ENCODE measurements around the gene BZW2.

The BZW2 gene

DNA sequence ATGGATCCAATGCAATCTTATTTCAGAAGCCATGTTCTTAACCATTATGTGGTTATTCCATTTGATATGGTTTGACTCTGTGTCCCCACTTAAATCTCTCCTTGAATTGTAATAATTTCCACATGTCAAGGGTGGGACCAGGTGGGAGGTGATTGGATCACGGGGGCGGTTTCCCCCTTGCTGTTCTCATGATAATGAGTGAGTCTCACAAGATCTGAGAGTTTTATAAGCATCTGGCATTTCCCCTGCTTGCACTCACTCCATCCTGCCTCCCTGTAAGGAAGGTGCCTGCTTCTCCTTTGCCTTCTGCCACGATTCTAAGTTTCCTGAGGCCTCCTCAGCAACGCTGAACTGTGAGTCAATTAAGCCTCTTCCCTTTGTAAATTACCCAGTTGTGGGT lies 75.6 kb downstream of the BZW2 start:
- no peak for DNase-seq (ENCODE audit: low spot score)

- no peak for DNase-seq (ENCODE audit: low spot score)
Measured at GRCh38 chr7:16724344-16724743, 78.4 kb downstream of the BZW2 start.

DNA sequence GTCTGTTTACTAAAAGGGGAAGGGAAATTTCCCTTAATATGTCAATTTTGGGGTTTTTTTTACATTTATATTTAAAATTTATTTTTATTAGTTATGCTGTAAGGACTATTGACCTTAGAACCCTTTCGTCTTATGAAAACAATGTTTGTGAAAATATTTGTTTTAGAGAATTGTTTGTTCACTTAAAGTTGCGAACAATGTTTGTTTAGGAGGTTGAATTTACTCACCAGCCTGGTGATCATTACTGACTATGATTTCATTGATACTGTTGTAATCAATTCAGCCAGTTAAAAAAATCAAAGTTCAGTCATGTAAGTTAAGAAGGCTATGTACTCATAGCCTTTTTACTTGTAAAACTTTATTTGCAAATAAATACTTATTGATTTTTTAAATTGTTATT lies 80.2 kb downstream of the BZW2 start:
- no peak for DNase-seq (ENCODE audit: low spot score)

DNA sequence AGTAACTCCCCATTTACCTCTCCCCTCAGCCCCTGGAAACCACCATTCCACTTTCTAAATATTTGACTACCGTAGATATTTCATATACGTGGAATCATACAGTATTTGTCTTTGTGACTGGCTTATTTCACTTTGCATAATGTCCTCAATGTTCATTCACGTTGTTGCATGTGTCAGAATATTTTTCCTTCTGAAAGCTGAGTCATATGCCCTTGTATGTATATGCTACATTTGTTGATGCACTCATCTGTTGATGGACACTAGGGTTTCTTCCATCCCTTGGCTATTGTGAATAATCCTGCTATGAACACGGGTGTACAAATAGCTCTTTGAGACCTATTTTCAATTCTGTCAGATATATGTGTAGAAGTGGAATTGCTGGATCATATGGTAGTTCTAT lies 81.8 kb downstream of the BZW2 start:
- no peak for DNase-seq (ENCODE audit: low spot score)

- DNase-seq (ENCODE audit: low spot score), result no peak
Measured at GRCh38 chr7:16728811-16729210, 82.8 kb downstream of the BZW2 start.

DNA sequence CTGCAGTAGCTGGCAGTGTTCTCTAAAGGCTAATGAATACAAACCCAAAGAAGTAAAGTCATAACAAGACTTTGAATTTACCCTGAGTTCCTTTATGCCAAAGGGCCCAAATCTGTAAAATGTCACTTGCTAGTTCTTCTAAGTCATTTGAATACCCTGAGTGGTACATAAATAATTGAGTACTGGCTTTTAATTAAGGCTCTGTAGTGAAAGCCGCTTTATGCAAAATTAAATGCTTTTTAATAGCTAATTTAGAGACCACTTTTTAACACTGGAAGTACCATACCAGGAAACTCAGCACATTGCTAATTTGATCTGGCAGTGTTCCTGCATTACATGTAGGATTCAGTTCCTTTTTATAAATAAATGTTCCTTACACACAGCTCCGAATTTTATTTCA lies 83.6 kb downstream of the BZW2 start:
- no peak for DNase-seq (ENCODE audit: low spot score)

- no peak for DNase-seq (ENCODE audit: low spot score)
Measured at GRCh38 chr7:16730937-16731336, 85.0 kb downstream of the BZW2 start.

GRCh38 chr7:16732828-16733227 lies 86.8 kb downstream of the BZW2 start:
- no peak for DNase-seq (ENCODE audit: low spot score)

- no peak for DNase-seq (ENCODE audit: low spot score)
Measured at GRCh38 chr7:16734148-16734726, 88.3 kb downstream of the BZW2 start.

- DNase-seq (ENCODE audit: low spot score), result no peak
Measured at GRCh38 chr7:16735020-16735419, 89.0 kb downstream of the BZW2 start.

DNA sequence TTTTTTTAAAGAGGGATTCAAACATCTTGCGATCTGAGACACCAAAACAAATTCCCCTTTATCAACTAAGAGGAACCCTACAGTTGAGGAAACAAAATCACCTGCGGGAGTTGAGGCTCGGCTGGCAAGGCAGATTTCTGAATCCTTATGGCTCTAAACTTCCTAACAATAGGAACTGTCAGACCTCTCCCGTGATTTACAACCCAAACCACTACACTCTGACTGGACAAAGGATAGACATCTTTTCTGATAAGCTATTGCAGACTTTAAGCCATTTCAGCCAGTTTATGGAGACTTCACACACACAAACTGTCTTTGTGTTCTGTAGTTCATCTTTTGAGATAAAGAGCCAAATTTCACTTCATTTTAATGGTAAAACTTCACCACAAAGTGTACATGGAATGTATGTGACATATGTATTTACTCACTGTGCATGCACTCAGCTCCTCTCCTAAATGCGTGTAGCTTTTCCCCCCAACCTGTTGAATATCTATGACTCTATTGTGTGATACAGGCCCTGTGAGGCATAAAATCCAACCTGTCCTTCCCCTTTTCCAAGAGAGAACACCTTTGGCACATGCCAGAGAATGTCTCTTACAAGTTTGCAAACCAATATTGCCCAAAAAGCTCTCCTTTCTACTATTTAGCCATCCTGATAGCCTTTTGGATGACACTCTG lies 92.2 kb downstream of the BZW2 start:
- no peak for DNase-seq (ENCODE audit: low spot score)

- DNase-seq (ENCODE audit: low spot score), result no peak
Measured at GRCh38 chr7:16739863-16740622, 94.1 kb downstream of the BZW2 start.

- no peak for DNase-seq (ENCODE audit: low spot score)
Measured at GRCh38 chr7:16740623-16740953, 94.6 kb downstream of the BZW2 start.

- no peak for DNase-seq (ENCODE audit: low spot score)
Measured at GRCh38 chr7:16740996-16741395, 95.0 kb downstream of the BZW2 start.

DNA sequence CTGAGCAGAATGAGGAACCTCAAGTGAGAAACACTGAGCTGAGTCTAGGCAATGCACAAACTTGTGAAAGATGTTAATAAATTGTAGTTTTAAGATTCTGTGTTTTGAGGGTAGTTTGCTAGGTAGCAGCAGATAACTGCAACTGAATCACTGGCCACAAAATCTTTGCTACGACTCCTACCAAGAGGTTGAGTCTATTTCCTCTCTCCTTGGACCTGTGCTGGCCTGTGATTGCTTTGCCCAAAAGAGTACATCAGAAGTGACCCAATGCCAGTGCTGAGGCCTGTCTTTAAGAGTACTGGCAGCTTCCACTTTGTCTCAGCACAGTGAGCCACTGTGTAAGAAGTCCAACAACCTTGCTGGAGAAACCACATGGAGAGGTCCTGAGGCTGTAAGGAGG lies 95.7 kb downstream of the BZW2 start:
- DNase-seq (ENCODE audit: low spot score), result no peak

- DNase-seq (ENCODE audit: low spot score), result no peak
Measured at GRCh38 chr7:16742547-16742946, 96.6 kb downstream of the BZW2 start.

GRCh38 chr7:16743236-16743635 lies 97.3 kb downstream of the BZW2 start:
- DNase-seq (ENCODE audit: low spot score), result no peak

- DNase-seq (ENCODE audit: low spot score), result no peak
Measured at GRCh38 chr7:16744518-16745250, 98.7 kb downstream of the BZW2 start.

DNA sequence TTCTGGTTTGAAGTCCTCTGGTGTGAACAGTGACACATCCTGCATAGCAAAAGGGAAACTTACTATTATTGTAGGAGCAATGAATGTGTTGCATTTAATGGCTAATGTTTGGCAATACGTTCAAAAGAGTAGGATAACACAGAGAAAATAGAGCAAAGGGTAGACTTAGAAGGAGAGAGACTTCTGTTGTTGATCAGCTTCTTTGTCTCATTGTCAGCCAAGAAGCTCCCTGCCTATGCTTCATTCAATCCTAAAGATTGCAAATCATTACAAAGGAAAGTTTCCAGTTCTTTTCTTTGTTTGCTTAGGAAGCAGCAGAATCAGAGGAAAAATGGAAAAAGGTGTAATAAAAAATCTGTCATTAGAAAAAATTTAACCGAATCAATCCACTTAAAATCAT lies 99.7 kb downstream of the BZW2 start:
- DNase-seq (ENCODE audit: low spot score), result no peak

DNA sequence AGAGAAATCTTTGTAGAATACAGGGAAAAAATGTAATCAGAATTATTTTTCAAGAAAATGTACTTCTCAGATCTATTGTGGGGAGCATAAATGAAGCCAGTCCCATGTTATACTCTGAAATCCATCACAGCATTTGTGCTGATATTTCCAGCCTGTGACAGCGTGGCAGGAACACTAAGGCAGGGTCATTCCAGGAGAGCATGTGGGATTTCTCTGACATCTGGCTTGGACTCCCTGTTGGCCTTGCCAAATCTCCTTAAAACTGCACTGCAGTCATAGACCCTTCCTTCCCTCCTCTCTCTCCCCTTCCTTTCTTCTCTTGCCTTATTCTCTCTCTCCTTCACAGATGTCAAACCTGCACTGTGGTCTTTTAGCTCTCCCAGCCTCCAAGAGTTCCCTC lies 101.1 kb downstream of the BZW2 start:
- DNase-seq (ENCODE audit: low spot score), result no peak

DNA sequence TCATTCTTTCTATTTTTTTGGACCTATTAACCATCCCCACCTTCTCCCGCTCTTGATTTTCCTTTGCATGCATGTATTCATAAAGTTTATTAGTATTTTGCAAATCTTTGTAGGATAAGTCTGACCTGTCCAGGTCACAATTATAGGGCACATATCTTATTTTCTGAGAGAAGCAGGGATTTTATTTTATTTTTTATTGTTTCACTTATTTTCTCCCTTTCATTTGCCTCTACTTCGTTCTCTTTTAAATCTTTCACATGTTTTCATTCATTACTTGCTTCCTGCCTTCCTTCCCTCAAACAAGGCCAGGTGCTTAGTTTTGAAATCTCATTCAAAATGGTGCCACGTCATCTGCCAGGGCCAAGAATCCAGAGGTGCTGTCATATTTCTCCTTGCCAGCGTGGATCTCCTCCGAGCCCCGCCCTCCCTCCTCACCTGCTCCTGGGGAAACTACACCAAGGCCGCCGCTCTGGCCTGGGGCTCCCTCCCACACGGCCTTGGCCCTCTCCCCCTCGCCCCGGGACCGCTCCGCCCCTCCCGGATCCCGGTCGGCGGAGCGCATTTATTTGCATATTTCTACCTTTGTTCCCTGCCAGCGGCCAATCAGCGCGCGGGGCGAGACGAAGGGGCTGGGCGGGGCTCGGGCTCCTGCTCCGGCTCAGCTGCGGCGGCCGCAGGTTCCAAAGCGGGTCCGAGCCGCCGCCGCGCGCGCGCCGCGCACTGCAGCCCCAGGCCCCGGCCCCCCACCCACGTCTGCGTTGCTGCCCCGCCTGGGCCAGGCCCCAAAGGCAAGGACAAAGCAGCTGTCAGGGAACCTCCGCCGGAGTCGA lies 107.3 kb downstream of the BZW2 start, which contains the start of gene TSPAN13:
Gene TSPAN13 (plus strand): TSS at position 654 of the 830 bp plus-strand sequence. CDS start 213 bp downstream, outside the sequence.
- DNase-seq (ENCODE audit: low spot score), result peak; percentile 88
